H1 (cell line): Measurements from ENCODE around the gene STXBP6. TPM values are rescaled to one million over a fixed set of nuclear protein-coding genes. Genes with fewer than 3 reads are reported as not detected.

ENCODE experiments used
- BACH1 ChIP-seq: IDR thresholded peaks from 2 replicates; pipeline ENCODE4 v1.6.1; 2012; ENCODE audit warnings: low read length, improper control_type of control experiment
- BCL11A ChIP-seq, 2 experiments: IDR thresholded peaks; one replicate each; pipeline ENCODE4 v1.6.1; 2011; ENCODE audit warnings: low read depth in 2 of 2, low read length in 2 of 2, mild to moderate bottlenecking in 2 of 2
- CHD7 ChIP-seq: fragments of 300-600 bp; sonication (generic); IDR thresholded peaks from 2 replicates; pipeline ENCODE4 v1.7.1; 2012; ENCODE audit warnings: low read length, moderate library complexity, mild to moderate bottlenecking, inconsistent platforms; ENCODE audit not compliant: insufficient replicate concordance
- CTBP2 ChIP-seq: IDR thresholded peaks from 2 replicates; pipeline ENCODE4 v1.7.0; 2011; ENCODE audit warnings: borderline replicate concordance, mild to moderate bottlenecking, moderate library complexity, mixed read lengths, low read length; ENCODE audit not compliant: insufficient read depth, insufficient read length
- EGR1 ChIP-seq: IDR thresholded peaks from 2 replicates; pipeline ENCODE4 v1.6.1; 2011; ENCODE audit warnings: low read depth, low read length, borderline replicate concordance
- SIN3A ChIP-seq, 2 experiments: IDR thresholded peaks in 1 of 2; conservative IDR thresholded peaks in 1 of 2; 2 replicates each; pipeline ENCODE4 v1.6.1; 2011 to 2012; ENCODE audit warnings: low read length in 2 of 2, improper control_type of control experiment in 1 of 2, low read depth in 1 of 2, mild to moderate bottlenecking in 1 of 2
- TAF7 ChIP-seq: optimal IDR thresholded peaks from 2 replicates; pipeline ENCODE3; 2011; ENCODE audit warnings: low read depth, mild to moderate bottlenecking, inconsistent platforms, low read length, moderate library complexity, borderline replicate concordance
- polyA plus RNA-seq, 7 experiments: library from polyadenylated mRNA; depleted of rRNA in 3 of 7; stranded (reverse) in 5 of 7; unstranded in 2 of 7; fragments of >200 nt in 5 of 7; fragments of 200-250 nt in 2 of 7; gene quantifications; 1 replicate in 5 of 7; 2 replicates in 1 of 7; 4 replicates in 1 of 7; pipeline versions ENCODE4 v1.2.1 to v1.2.3, GENCODE V29; 2011 to 2013; ENCODE audit warnings: missing spikeins in 2 of 7, mixed read lengths in 2 of 7
- total RNA-seq: library from RNA; stranded (reverse); fragmentation: NEBNext Ultra II Directional; extraction: Animal tissue kit (Norgen Biotek cat#: 25700); gene quantifications from 2 replicates; pipeline ENCODE4 v1.2.1, GENCODE V29; 2021

The STXBP6 gene
- total and polyA plus RNA-seq, 2 of the 8 experiments (the other 6 are each of a cell fraction or from before 2014, with no cell fraction given), result 9.4 to 18.1 TPM

GRCh38 chr14:24838945-24839616 is 210.9 kb downstream of the STXBP6 start (continued):
- TF ChIP-seq SIN3A (conservative IDR thresholded peaks at IDR 0.05 in 1 of 2, IDR thresholded peaks at IDR 0.05 in 1 of 2; ENCODE audit: low read depth in 1 of 2, low read length in 2 of 2) (no peak), CTBP2 (no peak), BACH1 (no peak), CHD7 (no peak), TAF7 (no peak), BCL11A (IDR thresholded peaks at IDR 0.05; ENCODE audit: low read depth in 2 of 2, low read length in 2 of 2) (no peak), EGR1 (no peak)
